SHP77 (cell line): ENCODE measurements around the gene UBASH3B.
"Not testable (repeated sequence)": the region's sequence is repeated elsewhere in the genome, so short reads cannot be mapped to it uniquely, and the experiment has no call there.

Experiments used
- DNase-seq, 2 experiments: peaks; one replicate each; lab custom pipeline; 2025; lab: John Stamatoyannopoulos, UW

Gene UBASH3B

DNA sequence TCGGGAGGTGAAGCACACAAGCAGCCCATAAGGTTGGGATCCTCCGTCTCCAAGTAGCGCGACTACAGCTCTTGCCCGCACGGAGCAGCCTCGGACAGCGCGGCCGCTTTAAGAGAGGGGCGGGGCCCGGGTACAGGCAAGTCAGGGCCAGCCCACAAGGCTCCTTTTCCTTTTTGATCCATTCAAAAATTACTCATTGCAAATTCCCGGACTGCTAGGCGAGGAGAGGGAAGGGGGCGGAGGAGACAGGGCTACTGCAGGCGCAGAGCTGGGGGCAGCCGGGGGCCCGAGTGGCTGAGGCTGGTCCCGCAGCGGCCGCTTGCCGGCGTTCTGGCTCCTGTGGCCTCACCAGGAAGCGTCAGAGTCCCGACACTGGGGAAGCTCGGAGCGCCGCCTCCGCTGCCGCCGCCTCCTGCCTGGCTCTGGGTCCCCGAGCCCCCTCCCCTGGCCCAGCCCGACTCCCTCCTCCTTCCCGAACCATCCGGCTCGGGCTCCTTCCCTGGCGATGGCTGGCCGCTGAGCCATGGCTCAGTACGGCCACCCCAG, at the start of gene UBASH3B:
TSS of gene UBASH3B (plus strand) at position 196 of the 546 bp plus-strand sequence. CDS start at position 524, 328 bp downstream.
- DNase-seq: no peak

GRCh38 chr11:122607162-122607561, 48.4 kb upstream of the UBASH3B start:
- not testable (repeated sequence) for DNase-seq

DNA sequence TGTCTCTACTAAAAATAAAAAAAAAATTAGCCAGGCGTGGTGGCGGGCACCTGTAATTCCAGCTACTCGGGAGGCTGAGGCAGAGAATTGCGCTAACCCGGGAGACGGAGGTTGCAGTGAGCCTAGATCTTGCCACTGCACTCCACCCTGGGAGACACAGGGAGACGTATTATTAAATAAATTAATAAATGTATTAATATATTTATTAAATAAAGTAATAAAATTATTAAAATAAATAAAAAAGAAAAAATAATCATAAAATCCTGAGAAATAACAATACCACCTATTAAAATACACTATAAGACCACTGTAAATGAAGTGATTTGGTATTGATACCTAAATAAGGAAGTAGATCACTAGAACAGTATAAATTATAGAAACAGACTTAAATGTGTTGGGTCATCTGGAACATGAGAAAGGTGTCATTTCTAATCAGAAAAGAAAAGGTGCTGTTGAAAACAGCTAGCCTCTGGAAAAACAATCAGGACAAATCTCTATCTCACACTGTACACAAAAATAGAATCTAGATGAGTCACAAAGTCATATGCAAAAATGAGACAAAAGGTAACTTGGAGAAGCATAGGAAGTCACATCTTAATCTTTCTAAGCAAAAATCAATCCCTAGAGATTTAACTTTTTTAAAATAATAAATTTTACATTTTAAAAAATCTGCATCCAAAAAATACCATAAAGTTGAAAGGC, 43.2 kb upstream of the UBASH3B start:
- no peak for DNase-seq

- DNase-seq: no peak
These were observed 38.8 kb upstream of the UBASH3B start for GRCh38 chr11:122616718-122617117.

DNA sequence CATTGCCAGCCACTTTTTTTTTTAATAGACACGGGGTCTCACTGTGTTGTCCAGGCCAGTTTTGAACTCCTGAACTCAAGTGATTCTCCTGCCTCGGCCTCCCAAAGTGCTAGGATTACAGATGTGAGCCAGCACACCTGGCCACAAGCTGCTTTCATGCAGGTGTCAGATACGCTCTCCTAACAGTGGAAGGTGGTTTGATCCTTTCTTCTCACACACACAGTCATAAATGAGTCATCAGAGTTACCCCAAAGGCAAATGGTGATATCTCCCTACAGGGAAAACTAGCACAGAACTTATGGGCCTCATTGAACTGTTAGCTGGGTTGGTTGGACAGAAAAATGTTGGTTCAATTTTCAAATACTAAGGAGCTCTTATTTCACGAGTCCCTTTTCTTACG, 38.2 kb upstream of the UBASH3B start:
- no peak for DNase-seq

DNA sequence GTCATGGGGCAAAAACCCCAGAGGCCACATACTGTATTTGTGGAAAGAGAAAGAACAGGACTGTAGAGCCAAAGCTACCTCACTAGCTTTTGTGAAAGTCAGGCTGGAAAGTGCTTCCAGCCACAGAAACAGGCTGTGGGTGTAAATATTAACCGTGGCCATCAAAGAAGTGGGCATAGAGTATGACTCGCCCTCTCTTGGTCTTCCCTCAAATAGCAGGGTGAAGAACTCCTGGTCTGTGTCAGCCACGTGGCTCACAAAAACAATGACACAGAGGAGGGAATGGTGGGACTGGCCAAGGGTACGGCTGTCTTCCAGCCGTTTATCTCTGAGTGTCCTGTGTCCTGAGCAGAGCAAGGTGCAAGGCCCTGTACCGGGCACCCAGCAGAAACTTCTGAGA, 37.6 kb upstream of the UBASH3B start:
- DNase-seq: no peak

GRCh38 chr11:122618927-122619326, 36.6 kb upstream of the UBASH3B start:
- DNase-seq: no peak

GRCh38 chr11:122619757-122620156, 35.8 kb upstream of the UBASH3B start:
- DNase-seq: no peak

GRCh38 chr11:122625501-122625900, 30.0 kb upstream of the UBASH3B start:
- not testable (repeated sequence) for DNase-seq

DNA sequence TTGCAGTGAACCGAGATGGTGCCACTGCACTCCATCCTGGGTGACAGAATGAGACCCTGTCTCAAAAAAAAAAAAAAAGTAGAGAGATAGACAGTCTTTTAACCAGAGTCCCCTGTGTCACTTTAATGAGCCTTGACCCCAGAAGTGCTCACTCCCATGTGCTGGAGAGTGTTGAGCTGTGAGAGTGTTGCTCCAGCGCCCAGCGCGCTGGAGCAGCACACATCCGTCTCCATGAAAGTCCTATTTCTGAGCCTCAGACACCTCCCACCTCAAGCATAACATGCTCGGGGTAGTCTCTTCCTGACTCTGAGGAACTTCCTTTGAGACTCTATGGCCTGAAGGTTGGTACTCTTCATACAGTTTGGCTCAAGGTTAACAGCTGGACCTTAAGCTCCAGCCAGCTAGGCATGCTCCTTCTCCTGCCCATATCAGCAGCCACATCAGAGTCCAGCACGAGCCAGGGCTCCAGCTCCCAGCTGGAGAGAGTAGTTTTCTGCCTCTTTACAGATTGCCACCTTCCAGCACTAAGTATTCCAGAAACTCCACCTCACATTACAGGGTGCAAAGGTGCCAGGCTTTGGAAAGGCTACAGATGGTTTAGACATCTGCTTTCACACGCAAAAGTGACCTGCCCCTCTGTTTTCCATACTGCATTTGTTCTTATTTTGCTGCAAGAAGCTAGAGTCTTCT, 29.4 kb upstream of the UBASH3B start:
- DNase-seq: no peak

- no peak for DNase-seq
These were observed 27.8 kb upstream of the UBASH3B start for GRCh38 chr11:122627745-122628144.

DNA sequence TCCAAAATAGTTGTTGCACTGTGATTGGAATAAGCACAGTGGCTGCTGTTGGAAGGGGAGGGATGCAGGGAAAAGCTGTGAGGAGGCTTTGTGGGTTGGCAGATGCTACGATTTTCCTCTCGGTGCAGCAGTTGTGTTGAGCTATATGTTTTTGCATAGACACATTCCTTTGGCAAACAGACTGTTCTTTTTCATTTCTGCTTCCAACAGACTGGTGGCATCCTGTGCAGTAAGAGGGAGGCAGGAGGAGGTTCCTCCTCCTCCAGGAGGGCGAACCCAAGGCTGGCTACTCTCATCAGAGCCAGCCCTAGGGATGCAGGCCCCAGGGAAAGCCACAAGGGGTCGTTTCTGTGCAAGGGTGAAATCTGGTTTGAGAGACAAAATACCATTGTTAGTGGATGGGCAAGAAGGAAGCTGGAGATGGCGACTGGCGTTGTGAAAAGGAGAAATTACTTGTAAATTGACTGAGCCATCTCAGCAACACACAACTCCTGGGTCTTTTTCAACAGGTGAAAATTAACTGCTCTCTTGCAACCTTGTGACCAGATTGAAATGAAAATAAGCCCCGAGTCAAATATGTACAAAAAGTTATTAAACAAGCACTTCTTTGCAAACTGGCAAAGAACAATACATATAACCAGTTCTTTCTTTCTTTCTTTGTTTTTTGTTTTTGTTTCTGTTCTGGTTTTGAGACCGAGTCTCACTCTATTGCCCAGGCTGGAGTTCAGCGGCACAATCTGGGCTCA, 26.5 kb upstream of the UBASH3B start:
- peak; percentile 9 to 23 for DNase-seq

DNA sequence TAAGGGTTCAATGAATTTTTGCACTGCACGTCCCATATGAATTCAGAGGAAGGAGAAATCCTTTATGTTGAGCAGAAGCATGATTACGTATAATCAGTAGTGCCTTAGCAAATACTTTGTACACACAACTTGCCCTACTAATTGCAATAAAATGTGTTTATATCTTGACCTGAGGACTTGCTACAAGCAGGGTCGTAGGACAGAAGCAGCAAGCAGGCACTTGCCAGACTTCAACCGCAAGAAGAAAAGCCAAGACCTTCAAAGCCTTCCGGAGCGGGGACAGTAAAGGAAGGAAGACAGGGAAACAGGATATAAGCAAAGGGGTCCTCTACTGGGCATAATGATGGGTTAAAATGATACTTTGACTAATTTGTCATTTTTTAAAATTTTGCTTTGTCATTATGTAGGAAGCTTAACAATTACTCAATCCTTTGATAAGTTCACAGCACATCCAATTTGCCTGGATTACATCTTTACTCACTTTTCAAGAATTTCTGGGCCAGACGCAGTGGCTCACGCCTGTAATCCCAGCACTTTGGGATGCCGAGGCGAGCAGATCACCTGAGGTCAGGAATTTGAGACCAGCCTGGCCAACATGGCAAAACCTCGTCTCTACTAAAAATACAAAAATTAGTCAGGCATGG, 23.2 kb upstream of the UBASH3B start:
- no peak for DNase-seq

GRCh38 chr11:122633219-122633829, 22.2 kb upstream of the UBASH3B start:
- DNase-seq: no peak

- DNase-seq: no peak
These were observed 21.0 kb upstream of the UBASH3B start for GRCh38 chr11:122634501-122634900.

GRCh38 chr11:122637541-122637940, 18.0 kb upstream of the UBASH3B start:
- DNase-seq: no peak

GRCh38 chr11:122642472-122642922, 13.0 kb upstream of the UBASH3B start:
- no peak for DNase-seq

DNA sequence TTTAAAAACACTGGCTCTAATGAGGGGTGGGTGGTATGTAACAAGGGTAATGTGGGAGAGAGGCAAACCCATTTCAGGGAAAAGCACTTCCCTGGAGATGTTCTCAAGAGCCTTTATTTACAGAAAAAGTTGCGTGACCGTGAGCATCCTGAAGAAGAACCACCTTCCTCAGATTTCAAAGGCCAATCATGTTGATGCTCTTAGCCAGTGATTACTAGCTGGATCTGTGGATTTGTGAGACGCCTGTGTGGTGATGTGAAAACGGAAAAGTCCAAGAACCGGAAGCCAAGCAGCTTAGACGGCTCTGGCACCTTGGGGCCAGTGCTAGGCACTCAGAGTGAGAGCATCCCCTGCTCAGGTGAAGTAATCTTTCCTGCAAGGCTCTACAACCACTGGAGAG, 12.6 kb upstream of the UBASH3B start:
- DNase-seq: no peak

GRCh38 chr11:122645847-122646246, 9.7 kb upstream of the UBASH3B start:
- DNase-seq: no peak

DNA sequence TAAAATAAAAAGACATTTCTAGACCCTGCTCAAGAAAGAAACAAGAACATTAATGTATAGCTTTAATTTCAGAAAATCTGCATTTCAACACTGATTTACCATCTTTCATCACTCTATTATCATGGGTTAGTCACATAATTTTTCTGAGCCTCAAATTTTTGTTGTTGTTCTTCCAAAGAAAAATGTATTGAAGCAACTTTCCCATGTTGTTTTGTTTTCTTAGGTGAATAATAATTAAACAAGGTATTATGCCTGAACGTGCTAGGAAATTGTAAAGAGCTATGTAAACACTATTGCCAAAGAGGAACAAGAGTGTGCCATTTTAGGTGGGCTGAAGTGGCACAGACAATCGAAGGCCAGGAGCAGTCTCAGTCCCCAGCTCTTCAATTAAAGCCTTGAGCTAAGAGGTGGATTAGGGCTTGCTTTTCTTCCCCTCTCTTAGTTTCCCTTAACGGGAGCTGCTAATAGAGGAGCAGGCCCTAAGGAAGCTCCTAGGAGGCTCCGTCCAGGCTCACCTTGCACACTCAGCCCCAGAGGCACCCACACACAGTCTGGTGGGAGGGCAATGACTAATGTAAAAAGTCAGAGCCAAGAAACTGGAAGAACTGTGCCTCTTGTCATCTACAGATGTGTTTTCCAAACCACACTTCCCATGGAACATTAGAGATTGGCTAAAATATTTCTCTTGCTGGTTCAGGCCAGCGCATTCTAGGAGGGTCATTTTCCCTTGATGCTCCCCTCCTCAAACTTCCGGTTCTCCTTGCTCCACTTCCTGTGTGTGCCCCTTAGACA, 8.8 kb upstream of the UBASH3B start:
- no peak for DNase-seq
